NT2/D1 (cell line): ENCODE results near the gene MT1B.

Source experiments
- SUZ12 ChIP-seq: IDR thresholded peaks from 2 replicates; pipeline ENCODE4 v1.6.1; 2011; ENCODE audit not compliant: insufficient read length, insufficient read depth; ENCODE audit errors: extremely low read depth
- YY1 ChIP-seq: IDR thresholded peaks from 2 replicates; pipeline ENCODE4 v1.6.1; 2011; ENCODE audit not compliant: insufficient read length, insufficient read depth

- TF ChIP-seq SUZ12 (no peak), YY1 (no peak)
Observed at GRCh38 chr16:56700195-56700594, 48.5 kb downstream of the MT1B start.
